HEK293 (cell line): Measurements from ENCODE around the gene KRT5.

Experiments
- MYNN ChIP-seq: fragments of 450-650 bp; formaldehyde crosslinking; IDR thresholded peaks from 2 replicates; pipeline ENCODE4 v1.5.1; 2016; ENCODE audit warnings: missing biosample characterization, missing genetic modification characterization, borderline replicate concordance
- PRDM1 ChIP-seq: fragments of 450-650 bp; formaldehyde crosslinking; IDR thresholded peaks from 2 replicates; pipeline ENCODE4; 2016; ENCODE audit warnings: missing biosample characterization, missing genetic modification characterization
- ZNF404 ChIP-seq: fragments of 450-650 bp; formaldehyde crosslinking; IDR thresholded peaks from 2 replicates; pipeline ENCODE4 v1.5.1; 2017; ENCODE audit warnings: missing biosample characterization, missing genetic modification characterization
- TF ChIP-seq, protein P1 (sequence below): fragments of 450-650 bp; formaldehyde crosslinking; IDR thresholded peaks from 2 replicates; pipeline ENCODE4 v1.5.1; 2016; ENCODE audit warnings: missing biosample characterization, missing genetic modification characterization, low read depth

DNA sequence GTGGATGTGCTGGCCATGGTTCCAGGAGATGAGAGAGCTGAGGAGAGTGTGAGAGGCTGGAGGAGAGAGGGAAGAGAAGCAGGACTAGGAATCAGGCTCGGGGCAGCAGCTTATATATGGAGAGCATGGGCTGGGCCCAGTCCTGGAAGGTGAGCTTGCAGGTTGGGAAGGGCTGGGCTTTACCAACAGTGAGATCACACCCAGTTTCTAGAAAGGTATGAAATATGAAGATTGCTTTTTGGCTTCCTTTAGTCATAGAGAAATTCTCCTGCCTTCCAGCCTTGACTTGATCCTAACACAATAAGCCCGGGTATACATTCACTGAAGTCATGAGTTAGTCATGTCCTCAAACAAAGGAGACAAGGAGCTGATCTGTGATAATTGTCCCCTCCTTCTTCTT is 27.0 kb downstream of the KRT5 start, which contains the start of gene KRT6A:
- no peak for TF ChIP-seq PRDM1 (tag by site-specific recombination)
- TF ChIP-seq, protein P1, sequence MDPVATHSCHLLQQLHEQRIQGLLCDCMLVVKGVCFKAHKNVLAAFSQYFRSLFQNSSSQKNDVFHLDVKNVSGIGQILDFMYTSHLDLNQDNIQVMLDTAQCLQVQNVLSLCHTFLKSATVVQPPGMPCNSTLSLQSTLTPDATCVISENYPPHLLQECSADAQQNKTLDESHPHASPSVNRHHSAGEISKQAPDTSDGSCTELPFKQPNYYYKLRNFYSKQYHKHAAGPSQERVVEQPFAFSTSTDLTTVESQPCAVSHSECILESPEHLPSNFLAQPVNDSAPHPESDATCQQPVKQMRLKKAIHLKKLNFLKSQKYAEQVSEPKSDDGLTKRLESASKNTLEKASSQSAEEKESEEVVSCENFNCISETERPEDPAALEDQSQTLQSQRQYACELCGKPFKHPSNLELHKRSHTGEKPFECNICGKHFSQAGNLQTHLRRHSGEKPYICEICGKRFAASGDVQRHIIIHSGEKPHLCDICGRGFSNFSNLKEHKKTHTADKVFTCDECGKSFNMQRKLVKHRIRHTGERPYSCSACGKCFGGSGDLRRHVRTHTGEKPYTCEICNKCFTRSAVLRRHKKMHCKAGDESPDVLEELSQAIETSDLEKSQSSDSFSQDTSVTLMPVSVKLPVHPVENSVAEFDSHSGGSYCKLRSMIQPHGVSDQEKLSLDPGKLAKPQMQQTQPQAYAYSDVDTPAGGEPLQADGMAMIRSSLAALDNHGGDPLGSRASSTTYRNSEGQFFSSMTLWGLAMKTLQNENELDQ (tag by site-specific recombination), result no peak
- no peak for TF ChIP-seq ZNF404 (tag by site-specific recombination)
- no peak for TF ChIP-seq MYNN (tag by site-specific recombination)
